ENCODE data around the gene NIPBL. TPM values are rescaled to one million over a fixed set of nuclear protein-coding genes. Genes with fewer than 3 reads are reported as not detected.
A peak's percentile ranks its signal among the peaks of the same experiment; 100 is the strongest.

The NIPBL gene
- total and polyA plus RNA-seq, 2 donors (not counting 1 experiment from before 2014, with no cell fraction given): 30.8 to 34.2 TPM

DNA sequence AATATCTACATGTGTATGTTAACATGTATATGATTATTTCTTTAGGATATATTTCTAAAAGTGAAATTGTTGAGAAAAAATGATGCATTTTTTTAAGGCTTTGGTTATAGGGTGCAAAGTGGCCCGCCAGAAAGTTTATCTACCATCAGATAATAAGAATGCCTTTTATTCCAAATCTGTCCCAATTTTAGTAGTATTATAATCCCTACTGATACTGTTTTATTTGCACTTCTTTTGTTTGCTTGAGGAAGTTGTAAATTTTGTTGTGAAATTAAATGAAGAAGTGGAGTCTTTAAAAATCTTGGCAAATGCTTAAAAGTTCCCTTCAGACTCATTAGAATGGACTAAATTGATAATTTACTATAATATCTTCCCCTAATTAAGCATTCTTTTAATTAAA lies 73.0 kb downstream of the NIPBL start:
- no peak overlapping the region for H3K27ac ChIP-seq (ENCODE audit: insufficient read depth, low read length)
- H3K4me3 ChIP-seq (replicated peaks in 1 of 4; ENCODE audit: control extremely low read depth in 1 of 4, insufficient read depth in 1 of 4, low read depth in 3 of 4, low read length in 4 of 4): no peak overlapping the region
- H3K4me1 ChIP-seq (ENCODE audit: control insufficient read depth, extremely low read depth, insufficient read depth, low read length): peaks cover 15% of the 10 kb centered on the region
- H3K36me3 ChIP-seq (ENCODE audit: control insufficient read depth, insufficient read depth, low read length): no peaks in the 10 kb centered on the region
- no peaks in the 10 kb centered on the region for H3K9me3 ChIP-seq (ENCODE audit: control insufficient read depth, insufficient read depth, low read depth, low read length)
- H4K20me1 ChIP-seq (ENCODE audit: control insufficient read depth, extremely low read depth, insufficient read depth, low read length): no peaks in the 10 kb centered on the region
- TF ChIP-seq, protein P1, sequence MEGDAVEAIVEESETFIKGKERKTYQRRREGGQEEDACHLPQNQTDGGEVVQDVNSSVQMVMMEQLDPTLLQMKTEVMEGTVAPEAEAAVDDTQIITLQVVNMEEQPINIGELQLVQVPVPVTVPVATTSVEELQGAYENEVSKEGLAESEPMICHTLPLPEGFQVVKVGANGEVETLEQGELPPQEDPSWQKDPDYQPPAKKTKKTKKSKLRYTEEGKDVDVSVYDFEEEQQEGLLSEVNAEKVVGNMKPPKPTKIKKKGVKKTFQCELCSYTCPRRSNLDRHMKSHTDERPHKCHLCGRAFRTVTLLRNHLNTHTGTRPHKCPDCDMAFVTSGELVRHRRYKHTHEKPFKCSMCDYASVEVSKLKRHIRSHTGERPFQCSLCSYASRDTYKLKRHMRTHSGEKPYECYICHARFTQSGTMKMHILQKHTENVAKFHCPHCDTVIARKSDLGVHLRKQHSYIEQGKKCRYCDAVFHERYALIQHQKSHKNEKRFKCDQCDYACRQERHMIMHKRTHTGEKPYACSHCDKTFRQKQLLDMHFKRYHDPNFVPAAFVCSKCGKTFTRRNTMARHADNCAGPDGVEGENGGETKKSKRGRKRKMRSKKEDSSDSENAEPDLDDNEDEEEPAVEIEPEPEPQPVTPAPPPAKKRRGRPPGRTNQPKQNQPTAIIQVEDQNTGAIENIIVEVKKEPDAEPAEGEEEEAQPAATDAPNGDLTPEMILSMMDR (conservative IDR thresholded peaks at IDR 0.05 in 1 of 2, IDR thresholded peaks at IDR 0.05 in 1 of 2; ENCODE audit: low read depth in 1 of 2, low read length in 2 of 2): no peak
- TF ChIP-seq EZH2 (IDR thresholded peaks at IDR 0.05; ENCODE audit: low read length, missing control alignments): no peak
- H3K27me3 ChIP-seq (ENCODE audit: control insufficient read depth, insufficient read depth, low read length): no peaks in the 10 kb centered on the region
- H3K4me2 ChIP-seq (ENCODE audit: extremely low read depth, insufficient read depth, low read length): no peak overlapping the region
- DNase-seq (ENCODE audit: low read depth in 2 of 2): no peak
- H3K79me2 ChIP-seq (ENCODE audit: control insufficient read depth, insufficient read depth, low read length): peaks cover 57% of the 10 kb centered on the region
- H3K9ac ChIP-seq (ENCODE audit: insufficient read depth, low read length): no peak overlapping the region
- H2AFZ ChIP-seq (ENCODE audit: low read length): no peak overlapping the region

DNA sequence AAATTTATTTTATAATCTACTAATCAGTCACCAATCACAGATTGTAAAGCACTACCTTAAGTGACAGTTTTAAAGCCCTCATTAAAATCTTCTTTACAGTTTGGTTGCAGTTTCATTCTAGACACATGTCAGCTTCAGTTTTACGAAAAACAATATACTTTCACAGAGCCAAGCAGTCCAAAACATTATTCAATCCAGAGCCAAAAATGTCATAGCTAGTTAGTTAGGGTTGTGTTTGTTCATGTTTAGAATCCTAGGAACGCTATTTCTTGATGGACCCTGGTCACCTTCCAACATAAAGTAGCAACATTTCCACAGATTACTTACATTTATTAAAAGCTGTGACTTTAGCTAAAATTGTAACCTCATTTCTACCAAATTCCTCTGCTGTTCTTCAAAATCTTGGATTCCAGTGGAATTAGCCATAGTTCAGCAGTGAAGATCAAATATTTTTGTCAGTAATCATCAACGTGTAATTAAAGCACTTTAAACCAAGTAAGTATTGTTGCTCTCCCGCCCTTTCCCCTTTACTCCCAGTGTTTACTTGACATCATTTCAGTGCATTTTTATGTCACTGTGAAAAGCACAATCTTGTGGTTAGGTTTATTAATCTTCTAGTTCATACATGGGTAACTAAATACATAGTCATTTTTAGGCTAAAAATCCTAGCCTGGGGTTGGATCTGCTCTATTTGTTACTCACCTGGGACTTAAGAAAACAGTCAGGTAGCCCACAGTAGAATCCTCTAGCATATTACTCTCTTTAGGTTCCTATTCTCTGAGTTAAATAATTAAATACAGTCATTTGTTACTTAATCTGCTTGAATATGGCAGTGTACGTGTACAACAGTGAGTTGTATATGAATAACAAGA lies 74.3 kb downstream of the NIPBL start:
- H3K36me3 ChIP-seq (ENCODE audit: control insufficient read depth, insufficient read depth, low read length): no peaks in the 10 kb centered on the region
- no peaks in the 10 kb centered on the region for H4K20me1 ChIP-seq (ENCODE audit: control insufficient read depth, extremely low read depth, insufficient read depth, low read length)
- H3K9ac ChIP-seq (ENCODE audit: insufficient read depth, low read length): no peak overlapping the region
- H3K4me1 ChIP-seq (ENCODE audit: control insufficient read depth, extremely low read depth, insufficient read depth, low read length): peaks cover 15% of the 10 kb centered on the region
- H3K4me2 ChIP-seq (ENCODE audit: extremely low read depth, insufficient read depth, low read length): peak overlapping the region; percentile 79
- DNase-seq (ENCODE audit: low read depth in 2 of 2): peak; percentile 45 to 86
- peak overlapping the region in 2 of 4 experiments; percentile 1 to 30 for H3K4me3 ChIP-seq (replicated peaks in 1 of 4; ENCODE audit: control extremely low read depth in 1 of 4, insufficient read depth in 1 of 4, low read depth in 3 of 4, low read length in 4 of 4)
- TF ChIP-seq, protein P1 (conservative IDR thresholded peaks at IDR 0.05 in 1 of 2, IDR thresholded peaks at IDR 0.05 in 1 of 2; ENCODE audit: low read depth in 1 of 2, low read length in 2 of 2): no peak
- TF ChIP-seq EZH2 (IDR thresholded peaks at IDR 0.05; ENCODE audit: low read length, missing control alignments): no peak
- H3K79me2 ChIP-seq (ENCODE audit: control insufficient read depth, insufficient read depth, low read length): peaks cover 49% of the 10 kb centered on the region
- H2AFZ ChIP-seq (ENCODE audit: low read length): no peak overlapping the region
- H3K27ac ChIP-seq (ENCODE audit: insufficient read depth, low read length): peak overlapping the region; percentile 38
- H3K9me3 ChIP-seq (ENCODE audit: control insufficient read depth, insufficient read depth, low read depth, low read length): no peaks in the 10 kb centered on the region
- no peaks in the 10 kb centered on the region for H3K27me3 ChIP-seq (ENCODE audit: control insufficient read depth, insufficient read depth, low read length)

DNA sequence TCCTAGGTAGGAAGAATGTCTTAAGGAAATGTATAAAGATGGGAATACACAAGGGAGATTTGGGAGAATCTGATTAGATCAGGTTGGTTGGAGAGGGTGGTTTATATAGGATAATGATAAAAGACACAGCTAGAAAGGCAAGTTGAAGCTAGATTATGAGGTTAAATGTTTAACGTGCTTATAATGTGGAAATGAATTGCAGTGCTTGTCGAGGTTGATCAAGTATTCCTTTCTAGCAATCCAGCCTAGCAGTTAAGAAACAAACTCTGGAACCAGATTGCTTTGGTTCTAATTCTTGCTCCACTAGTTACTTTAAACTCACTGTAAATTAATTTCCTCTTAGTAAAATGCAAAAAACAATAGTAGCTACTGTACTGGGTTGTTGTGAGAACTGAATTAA lies 76.5 kb downstream of the NIPBL start:
- H3K79me2 ChIP-seq (ENCODE audit: control insufficient read depth, insufficient read depth, low read length): peaks cover 37% of the 10 kb centered on the region
- TF ChIP-seq EZH2 (IDR thresholded peaks at IDR 0.05; ENCODE audit: low read length, missing control alignments): no peak
- TF ChIP-seq, protein P1 (conservative IDR thresholded peaks at IDR 0.05 in 1 of 2, IDR thresholded peaks at IDR 0.05 in 1 of 2; ENCODE audit: low read depth in 1 of 2, low read length in 2 of 2): no peak
- no peaks in the 10 kb centered on the region for H3K36me3 ChIP-seq (ENCODE audit: control insufficient read depth, insufficient read depth, low read length)
- H4K20me1 ChIP-seq (ENCODE audit: control insufficient read depth, extremely low read depth, insufficient read depth, low read length): no peaks in the 10 kb centered on the region
- no peak overlapping the region for H3K4me3 ChIP-seq (replicated peaks in 1 of 4; ENCODE audit: control extremely low read depth in 1 of 4, insufficient read depth in 1 of 4, low read depth in 3 of 4, low read length in 4 of 4)
- H3K9me3 ChIP-seq (ENCODE audit: control insufficient read depth, insufficient read depth, low read depth, low read length): no peaks in the 10 kb centered on the region
- DNase-seq (ENCODE audit: low read depth in 2 of 2): no peak
- H3K4me2 ChIP-seq (ENCODE audit: extremely low read depth, insufficient read depth, low read length): no peak overlapping the region
- no peaks in the 10 kb centered on the region for H3K27me3 ChIP-seq (ENCODE audit: control insufficient read depth, insufficient read depth, low read length)
- no peak overlapping the region for H3K27ac ChIP-seq (ENCODE audit: insufficient read depth, low read length)
- H3K4me1 ChIP-seq (ENCODE audit: control insufficient read depth, extremely low read depth, insufficient read depth, low read length): peaks cover 8% of the 10 kb centered on the region
- no peak overlapping the region for H3K9ac ChIP-seq (ENCODE audit: insufficient read depth, low read length)
- H2AFZ ChIP-seq (ENCODE audit: low read length): no peak overlapping the region
